ENCODE data around the gene ERO1B.

GRCh38 chr1:236253918-236254637, 27.7 kb downstream of the ERO1B start:
- no peak for TF ChIP-seq CTCF (conservative IDR thresholded peaks at IDR 0.05 in 1 of 2, IDR thresholded peaks at IDR 0.05 in 1 of 2; ENCODE audit: low read depth in 1 of 2, low read length in 2 of 2)
- TF ChIP-seq EZH2 (IDR thresholded peaks at IDR 0.05; ENCODE audit: low read length, missing control alignments) = no peak

All from fibroblast of lung (primary cell).